GM08714 (cell line): ENCODE data around the gene AQP11.
"Not testable (repeated sequence)": the region's sequence is repeated elsewhere in the genome, so short reads cannot be mapped to it uniquely, and the experiment has no call there.

ENCODE experiments used
- H3K4me3 ChIP-seq: fragments of 200-500 bp; sonication (Bioruptor generic); 2 replicates; pipeline ENCODE4 v1.5.1; 2014; ENCODE audit warnings: mild to moderate bottlenecking, low read length, inconsistent platforms
- ZNF274 ChIP-seq: IDR thresholded peaks from 2 replicates; pipeline ENCODE4 v1.6.1; 2012; ENCODE audit warnings: mild to moderate bottlenecking, low read depth, low read length

The AQP11 gene

GRCh38 chr11:77589521-77590193 lies at the start of gene AQP11:
Gene AQP11, plus strand, starts transcription at chr11:77589953. Its CDS starts 40 bp downstream, at chr11:77589993.
- H3K4me3 ChIP-seq = peak within 1 kb of the TSS; percentile 60
- TF ChIP-seq ZNF274 = no peak

GRCh38 chr11:77542296-77542695 lies 47.5 kb upstream of the AQP11 start:
- no peak for TF ChIP-seq ZNF274

GRCh38 chr11:77547047-77547836 lies 42.5 kb upstream of the AQP11 start:
- no peak for TF ChIP-seq ZNF274
- no peak overlapping the region for H3K4me3 ChIP-seq

More at GRCh38 chr11:77542296-77542695, 47.5 kb upstream of the AQP11 start:
- H3K4me3 ChIP-seq = no peak overlapping the region

GRCh38 chr11:77547863-77548551 lies 41.7 kb upstream of the AQP11 start:
- H3K4me3 ChIP-seq = no peak overlapping the region
- TF ChIP-seq ZNF274 = no peak

GRCh38 chr11:77548552-77549445 lies 41.0 kb upstream of the AQP11 start:
- no peak for TF ChIP-seq ZNF274
- no peak overlapping the region for H3K4me3 ChIP-seq

- not testable (repeated sequence) for H3K4me3 ChIP-seq
Observed at GRCh38 chr11:77551426-77551825, 38.3 kb upstream of the AQP11 start.

GRCh38 chr11:77557553-77557952 lies 32.2 kb upstream of the AQP11 start:
- TF ChIP-seq ZNF274 = no peak

GRCh38 chr11:77558380-77558779 lies 31.4 kb upstream of the AQP11 start:
- no peak overlapping the region for H3K4me3 ChIP-seq
- TF ChIP-seq ZNF274 = no peak

More at GRCh38 chr11:77557553-77557952, 32.2 kb upstream of the AQP11 start:
- no peak overlapping the region for H3K4me3 ChIP-seq

- TF ChIP-seq ZNF274 = no peak
- no peak overlapping the region for H3K4me3 ChIP-seq
Observed at GRCh38 chr11:77559686-77560401, 29.9 kb upstream of the AQP11 start.

- no peak for TF ChIP-seq ZNF274
- no peak overlapping the region for H3K4me3 ChIP-seq
Observed at GRCh38 chr11:77560605-77561004, 29.1 kb upstream of the AQP11 start.

- no peak overlapping the region for H3K4me3 ChIP-seq
- no peak for TF ChIP-seq ZNF274
Observed at GRCh38 chr11:77561257-77561656, 28.5 kb upstream of the AQP11 start.

- no peak overlapping the region for H3K4me3 ChIP-seq
- TF ChIP-seq ZNF274 = no peak
Observed at GRCh38 chr11:77568306-77568705, 21.4 kb upstream of the AQP11 start.
